Stimulated activated CD8-positive, alpha-beta memory T cell treated with anti-CD3 and anti-CD28 coated beads, Interleukin-2, amount 100 ng/mL, for 1 hour (primary cell): ENCODE results near the gene PID1.

Experiments used
- DNase-seq, 2 donors: peaks; one replicate each; pipeline ENCODE4 v3.0.0-alpha.2; 2020; ENCODE audit warnings: low read depth in 2 of 2

Gene PID1

DNA sequence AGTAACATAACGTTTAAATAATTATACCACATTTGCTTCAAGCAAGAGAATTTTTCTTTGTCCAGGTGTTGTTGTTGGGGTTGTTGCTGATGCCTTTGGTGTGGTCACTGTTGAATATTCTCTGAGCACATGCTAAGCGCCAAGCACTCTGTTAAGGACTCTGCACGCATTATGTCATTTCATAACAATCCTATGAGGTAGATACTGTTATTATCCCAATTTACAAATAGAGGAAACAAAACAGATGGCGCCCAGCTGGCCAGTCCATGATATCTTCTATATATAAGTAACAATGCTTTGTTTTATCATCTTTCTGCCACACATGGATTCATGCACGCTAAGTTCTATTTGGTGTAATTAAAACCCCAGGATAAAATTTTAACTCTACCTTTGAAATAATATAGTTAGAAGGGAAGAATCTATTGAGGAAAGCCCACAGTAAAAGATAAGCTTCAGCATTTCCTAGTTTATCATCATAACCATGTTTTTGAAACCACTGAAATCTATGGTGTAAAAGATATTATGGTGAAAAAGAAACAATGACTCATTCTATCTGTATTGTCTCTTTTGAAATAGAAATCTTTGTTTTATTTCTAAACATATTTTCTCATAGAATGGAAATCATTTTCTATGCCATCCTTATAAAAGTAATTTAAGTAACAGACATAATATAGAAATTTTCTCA lies 199.7 kb downstream of the PID1 start:
- DNase-seq = no peak

DNA sequence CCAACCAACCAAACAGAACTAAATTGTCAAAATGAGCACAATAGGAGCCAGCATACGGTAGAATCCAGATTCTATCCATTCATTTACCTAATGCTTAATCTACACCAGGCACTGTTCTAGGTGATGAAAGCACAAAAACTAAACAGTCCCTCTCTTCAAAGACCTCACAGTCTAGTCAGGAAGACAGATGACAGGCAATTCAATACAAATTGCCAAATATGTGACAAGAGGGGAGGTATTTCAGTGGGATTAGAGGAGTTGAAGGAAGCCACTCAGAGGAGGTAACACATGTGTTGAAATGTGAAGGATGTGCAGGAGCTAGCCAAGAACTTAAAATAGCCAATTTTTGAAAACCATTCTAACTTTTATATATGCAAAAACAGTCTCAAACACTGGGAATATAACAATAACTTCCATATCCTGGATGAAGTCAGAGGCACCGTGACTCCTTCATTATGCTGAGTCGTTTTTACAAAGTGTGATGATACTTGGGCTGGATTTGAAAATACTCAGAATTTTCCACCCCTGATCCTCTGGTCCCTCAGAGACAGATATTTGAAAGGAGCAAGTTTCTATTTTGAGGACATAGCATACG lies 204.9 kb downstream of the PID1 start:
- no peak for DNase-seq

DNA sequence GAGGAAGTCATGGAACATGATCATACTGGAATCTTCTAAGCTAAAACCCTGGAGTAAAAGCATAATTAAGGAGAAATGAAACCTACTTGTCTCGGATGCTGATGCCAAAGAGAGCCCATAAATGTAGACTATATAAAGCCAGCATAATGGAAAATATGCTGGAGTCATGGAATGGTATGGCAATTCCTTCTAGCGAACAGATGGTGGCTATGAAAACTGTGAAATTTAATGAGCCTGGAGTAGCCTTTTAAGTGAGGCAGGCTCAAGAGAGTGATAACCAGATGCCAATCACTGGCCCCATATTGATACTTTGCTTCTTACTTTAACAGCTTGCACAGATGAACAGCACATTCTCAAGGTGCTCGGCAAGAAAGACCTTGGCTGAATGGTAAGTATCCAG lies 206.3 kb downstream of the PID1 start:
- DNase-seq = no peak

DNA sequence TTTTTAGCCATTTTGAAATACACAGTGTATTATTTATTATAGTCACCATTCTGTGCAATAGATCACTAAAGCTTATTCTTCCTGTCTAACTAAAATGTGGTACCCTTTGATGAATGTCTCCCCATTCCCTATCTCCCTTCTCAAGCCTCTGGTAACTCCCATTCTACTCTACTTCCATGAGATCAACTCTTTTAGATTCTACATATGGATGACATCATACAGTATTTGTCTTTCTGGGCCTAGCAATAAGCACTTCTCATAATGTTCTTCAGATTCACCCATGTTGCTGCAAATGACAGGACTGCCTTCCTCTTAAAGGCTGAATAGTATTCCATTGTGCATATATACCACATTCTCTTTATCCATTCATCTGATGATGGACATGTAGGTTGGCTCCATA lies 210.9 kb downstream of the PID1 start:
- DNase-seq = no peak

DNA sequence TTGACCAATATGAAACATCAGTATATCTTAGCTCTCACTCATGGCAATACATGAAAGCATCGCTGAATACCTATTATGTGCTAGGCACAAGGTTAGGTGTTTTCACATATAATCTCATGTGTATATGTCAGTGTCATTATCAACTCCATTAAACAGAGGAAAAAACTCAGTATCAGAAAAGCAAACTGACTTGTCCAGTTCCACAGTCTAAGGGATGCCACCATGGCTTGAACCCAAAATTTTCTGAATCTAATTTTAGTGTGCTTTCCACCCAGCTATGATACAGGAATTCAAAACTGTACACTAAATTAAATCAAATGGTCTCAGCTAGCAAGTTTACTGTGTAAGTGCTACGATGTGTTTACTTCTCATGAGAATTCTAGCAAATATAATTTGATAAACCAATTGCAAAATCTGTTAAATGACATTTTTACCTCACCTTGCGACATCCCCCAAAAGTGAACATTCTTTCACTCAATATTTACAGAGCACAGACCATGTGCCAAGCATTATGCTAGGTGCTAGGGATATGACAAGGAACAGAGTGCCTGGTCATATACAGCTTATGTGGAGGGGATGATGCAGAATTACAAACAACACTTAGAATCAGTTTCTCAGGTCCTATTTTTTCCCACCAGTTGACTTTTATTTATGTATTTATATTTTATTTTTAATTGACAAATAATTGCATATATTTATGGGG lies 211.6 kb downstream of the PID1 start:
- no peak for DNase-seq

DNA sequence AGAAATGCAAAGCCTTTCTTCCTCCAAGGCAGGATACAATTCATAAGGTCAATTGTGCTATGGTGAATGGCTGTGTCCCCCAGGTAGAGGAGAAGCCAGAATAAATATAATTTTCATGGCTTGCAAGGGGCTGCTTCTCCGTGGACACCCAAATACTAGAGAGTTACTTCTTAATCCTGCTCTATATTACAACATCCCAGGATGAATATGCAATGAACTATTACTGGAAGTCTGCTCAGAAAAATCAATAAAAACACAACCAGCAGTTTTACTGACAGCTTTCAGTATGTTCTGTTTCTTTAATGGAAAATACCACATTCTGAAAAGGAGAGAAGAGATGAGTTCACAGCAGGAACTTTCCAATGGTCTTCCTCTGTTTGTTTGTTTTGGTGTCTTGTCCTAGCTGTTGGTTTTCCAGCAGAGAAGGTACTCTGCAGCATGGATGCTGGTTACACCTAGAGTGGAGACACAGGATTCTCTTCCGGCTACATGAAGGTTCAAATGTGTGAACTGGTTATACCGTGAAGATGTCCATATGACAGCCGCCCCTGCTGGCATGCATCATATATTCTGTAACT lies 213.0 kb downstream of the PID1 start:
- no peak for DNase-seq

DNA sequence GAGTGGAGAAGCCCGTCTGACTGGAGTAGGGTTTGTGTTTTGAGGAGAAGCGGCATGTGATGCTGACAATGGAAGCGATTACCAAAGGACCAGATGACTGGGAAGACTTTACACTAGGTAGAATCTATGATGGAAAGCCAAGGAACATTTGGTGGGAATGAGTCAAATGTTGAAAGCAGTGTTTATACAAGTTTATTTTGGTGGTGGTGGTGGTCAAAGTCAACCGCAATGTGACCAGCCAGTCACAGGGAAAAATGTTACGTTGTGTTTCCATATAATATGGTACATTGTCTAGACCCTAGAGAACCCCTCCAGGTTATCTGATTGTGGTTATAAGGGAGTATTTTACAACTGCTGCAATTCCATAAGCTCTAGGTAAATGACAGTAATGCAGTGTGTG lies 216.8 kb downstream of the PID1 start:
- no peak for DNase-seq

DNA sequence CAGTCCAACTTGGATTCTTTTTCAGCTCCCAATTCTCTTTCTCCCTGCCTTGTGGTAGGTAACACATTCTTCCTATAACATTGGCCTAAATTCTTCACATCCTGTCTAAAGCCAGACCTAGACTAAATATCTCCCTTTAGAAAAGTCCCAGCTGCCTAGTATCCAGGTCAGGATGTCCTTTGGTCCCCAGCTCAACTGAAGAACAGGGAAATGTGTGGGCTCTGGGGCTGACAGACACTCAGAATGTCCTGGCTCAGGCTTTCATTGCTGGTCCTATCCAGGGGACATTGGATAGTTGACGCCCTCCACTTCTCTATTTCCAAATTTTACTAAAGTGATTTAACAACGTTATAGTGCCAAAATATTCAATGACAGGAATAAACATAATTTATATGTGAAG lies 219.3 kb downstream of the PID1 start:
- no peak for DNase-seq

DNA sequence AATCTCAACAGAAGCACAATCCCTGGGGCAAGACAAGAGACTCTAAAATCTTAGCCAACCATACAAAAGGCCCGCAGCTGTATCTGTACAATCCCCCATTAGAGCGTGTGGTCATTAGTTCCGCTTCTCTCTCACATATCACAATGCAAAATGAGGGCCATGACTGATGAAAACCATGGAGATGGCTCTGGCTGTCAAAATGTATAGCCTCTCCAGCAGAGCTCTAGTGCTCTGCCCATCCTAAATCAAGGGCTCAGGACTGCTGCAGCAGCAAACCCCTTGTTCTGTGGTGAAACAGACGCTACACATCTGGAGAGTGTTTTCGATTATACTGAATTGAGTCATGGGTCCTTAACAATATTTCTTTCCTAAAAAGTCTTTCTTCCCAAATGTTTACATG lies 221.0 kb downstream of the PID1 start:
- DNase-seq = no peak

DNA sequence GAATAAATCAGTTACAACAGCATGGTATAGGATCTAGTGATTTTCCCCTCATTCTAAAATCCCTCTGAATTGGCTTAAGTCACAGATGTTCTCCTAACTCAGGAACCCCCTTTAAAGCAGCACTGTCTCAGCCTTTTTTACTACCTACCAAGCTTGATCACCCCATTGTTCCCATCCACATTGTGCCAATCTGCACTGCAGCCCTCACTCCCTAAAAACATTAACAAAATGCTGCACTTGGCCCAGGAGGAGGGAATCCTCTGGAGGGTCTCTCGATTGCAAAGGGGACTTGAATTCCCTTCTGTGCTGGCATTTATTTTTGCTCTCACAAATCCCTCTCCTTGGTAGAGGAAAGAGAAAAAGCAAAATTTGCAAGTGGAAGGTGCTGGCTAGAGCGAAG lies 223.0 kb downstream of the PID1 start:
- no peak for DNase-seq

DNA sequence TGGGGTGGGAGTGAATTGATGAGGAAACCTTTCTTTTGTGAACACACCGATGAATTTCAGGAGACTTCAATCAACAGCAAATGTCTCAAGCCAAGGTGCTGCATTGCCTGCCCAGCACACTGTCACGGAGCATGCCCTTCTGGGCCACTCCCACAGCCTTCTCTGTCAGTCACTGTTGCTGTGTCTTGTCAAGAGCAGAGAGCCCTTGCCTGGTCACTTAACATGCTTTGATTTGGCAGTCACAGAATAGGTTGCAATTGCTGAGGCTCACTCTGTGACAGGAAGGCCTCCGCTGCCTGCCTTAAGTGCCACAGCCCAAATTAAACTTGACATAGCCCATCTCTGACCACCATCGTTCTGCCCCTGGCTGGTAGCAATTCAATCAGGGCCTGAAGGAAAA lies 225.4 kb downstream of the PID1 start:
- DNase-seq = no peak

DNA sequence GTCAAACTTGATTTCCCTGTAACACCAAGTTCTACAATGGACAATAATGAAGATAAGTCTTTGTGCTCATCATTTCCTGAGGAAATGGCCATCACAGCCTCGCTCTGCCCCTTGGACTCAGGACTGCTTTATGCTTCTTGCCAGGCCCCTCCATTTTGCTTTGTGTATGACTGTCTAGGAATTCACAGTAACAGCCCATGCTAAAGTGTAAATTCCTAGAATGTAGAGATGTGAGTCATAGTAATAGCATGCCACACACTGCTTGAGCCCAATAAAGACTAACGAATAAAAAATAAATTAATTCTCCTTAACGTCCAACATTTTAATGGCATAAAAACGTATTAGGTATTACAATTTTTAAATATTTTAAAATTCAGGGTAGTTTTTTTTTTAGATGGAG lies 226.5 kb downstream of the PID1 start:
- DNase-seq = no peak

DNA sequence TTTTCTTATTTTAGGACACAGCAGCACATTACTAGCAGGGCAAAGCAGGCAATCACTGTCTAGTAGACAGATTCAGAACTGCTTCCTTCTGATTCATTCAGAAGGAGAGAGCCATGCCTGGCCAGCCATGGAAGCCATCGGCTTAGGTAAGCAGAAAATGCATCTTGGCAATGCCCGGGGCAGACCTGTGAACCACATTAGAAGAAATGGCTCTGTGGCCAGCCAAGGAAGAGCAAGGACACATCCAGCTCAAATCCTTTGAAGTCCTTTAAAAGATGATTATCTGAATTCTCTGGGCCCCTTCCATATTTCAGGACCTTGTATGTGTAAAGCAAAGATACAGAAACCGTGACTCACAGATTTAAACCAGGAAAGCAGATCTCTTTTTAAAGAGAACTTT lies 227.4 kb downstream of the PID1 start:
- DNase-seq = no peak

DNA sequence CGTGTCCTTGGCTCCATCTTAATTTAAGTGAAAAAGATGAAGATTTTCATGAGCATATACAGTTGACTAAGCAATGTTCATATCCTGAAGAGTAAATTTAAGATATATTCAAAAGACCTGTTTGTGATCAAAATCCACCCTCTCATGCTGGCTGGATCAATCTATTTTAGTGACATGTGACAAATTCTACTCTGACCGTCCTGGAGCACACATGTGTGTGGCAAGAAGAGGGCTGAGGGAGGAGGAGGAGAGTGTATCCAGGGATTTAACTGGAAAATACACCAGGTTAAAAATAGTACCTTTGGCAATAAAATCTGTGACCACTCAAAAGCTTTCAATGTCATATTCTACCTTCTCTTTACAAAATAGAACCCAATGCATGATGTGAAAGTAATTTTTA lies 228.7 kb downstream of the PID1 start:
- no peak for DNase-seq

DNA sequence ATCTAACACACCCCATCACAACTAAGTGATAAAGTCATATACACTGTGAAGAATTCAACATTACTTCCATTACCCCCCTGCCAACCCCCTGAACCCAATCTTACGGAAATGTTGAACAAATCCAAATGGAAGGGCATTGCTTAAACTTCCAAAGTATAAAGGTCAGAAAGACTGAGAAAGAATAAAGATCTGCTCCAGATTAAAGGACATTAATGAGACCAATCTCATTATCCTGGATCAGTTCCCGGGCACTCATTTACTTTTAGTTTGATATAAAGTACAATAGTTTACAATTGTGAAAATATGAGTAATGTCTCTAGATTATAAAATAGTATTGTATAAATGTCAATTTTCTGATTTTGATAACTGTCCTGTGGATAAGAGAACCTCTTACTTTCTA lies 229.4 kb downstream of the PID1 start:
- DNase-seq = no peak

DNA sequence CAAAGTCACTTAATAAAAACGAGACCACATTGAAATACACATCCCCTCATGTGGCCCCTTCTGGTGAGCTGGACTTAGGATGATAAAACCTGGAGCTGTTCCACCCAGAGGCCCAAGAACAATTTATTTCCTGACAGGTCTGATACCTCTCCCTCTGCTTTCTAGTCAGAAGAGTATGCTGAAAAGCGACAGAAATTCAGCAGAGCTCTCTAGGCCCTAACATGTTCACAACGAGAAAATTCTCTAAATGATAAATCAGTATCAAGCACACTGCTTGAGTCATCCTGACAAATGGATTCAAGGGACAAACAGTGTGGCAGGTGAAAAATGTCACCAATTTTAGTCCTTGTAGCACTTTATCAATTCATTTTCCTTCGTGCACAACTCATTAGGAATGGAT lies 233.5 kb downstream of the PID1 start:
- no peak for DNase-seq

DNA sequence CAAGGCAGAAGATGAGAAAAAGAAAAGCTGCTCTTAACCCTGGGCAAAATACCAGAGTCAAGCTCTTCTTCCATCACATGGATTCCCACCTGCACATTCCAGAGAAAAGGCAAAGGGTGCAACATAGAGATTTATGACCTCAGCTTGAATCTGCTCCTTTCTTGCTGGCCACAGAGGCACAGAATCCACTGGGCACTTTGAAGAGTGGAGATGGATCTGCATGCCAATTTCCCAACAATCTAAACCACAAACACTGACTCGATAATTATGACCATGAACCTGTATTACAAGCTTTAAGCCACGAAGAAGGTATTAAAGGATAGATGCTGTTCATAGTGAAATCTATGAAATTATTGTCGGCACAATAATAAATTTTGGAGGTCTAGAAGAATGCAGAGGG lies 237.3 kb downstream of the PID1 start:
- DNase-seq = no peak

DNA sequence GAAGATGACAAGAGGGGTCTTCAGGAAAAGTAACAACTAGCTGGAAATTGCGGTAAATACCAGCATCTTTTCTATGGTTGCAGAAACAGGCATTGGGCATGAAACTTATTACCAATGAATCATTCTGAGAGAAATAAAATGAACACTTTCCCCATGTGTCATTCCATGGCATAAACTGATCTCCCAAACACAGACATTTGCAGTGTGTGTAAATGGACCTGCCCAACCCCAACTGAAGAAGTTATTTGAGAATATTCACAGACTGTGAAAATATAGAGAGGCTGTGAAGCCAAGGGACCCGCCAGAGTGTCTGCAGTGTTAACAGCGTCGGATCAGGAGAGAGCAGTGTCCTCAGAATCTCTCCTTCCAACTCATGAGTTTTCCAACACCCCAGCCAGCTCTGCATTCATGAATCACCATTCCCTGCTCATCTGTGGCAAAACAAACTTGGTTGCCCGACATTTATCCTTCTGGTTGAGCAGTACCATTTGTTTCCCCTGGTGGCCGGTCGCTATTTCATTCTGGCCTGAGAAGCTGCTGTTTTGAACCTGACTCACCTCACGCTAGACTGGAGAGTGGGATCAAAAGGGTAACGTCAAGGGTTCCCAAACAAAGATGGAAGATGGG lies 238.4 kb downstream of the PID1 start:
- DNase-seq = no peak

DNA sequence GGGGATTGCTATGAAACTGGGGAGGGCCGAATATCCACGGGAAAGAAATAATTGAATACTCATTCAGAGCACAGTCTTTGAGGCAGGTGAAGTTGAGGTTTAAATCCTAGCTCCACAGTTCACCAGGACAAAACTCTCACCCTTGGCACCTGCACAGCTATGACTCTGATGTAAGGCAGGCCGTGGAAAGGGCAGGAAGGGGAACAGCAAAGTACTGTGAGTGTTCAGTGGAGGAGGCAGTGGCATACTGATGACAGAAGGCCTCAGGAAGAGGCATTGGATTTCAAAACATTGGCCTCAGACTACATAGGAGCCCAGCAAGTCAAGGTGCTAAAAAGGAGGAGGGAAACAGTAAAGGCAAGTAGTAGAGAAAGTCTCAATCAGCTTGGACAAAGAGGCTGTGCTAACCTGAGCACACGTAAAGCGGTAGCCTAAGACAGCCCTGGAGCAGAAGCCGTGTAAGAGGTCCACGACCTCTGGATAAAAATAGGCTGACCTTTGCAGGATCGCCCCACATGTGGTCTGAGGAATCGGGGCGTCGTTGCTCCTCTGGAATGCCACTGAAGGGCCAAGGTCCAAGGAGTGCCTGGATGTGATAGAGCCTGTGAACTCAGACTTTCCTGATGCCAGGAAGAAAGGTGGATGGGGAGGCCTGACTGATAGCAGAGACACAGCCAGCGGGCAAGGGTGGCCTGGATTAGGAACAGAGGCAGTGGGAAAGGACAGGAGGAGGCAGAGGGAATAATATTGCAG lies 243.6 kb downstream of the PID1 start:
- no peak for DNase-seq

DNA sequence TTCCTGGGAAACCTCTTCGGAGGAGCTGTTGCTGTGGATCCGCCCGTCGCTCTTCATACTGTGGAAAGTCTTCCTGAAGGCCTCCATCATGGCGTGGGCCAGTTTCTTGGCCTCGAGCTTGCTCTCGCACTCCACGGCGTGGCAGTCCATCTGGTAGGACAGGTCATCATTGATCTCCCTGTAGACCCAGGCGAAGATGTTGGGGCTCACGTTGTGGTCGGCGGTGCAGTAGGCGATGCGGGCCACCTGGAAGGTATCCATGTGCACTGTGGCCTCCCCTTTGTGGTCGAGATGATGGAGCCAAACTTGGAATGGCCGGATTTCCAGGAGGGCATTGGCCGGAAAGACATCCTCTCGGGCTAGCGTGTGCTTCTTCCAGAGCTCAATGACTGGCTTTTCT lies 245.4 kb downstream of the PID1 start:
- DNase-seq = no peak

DNA sequence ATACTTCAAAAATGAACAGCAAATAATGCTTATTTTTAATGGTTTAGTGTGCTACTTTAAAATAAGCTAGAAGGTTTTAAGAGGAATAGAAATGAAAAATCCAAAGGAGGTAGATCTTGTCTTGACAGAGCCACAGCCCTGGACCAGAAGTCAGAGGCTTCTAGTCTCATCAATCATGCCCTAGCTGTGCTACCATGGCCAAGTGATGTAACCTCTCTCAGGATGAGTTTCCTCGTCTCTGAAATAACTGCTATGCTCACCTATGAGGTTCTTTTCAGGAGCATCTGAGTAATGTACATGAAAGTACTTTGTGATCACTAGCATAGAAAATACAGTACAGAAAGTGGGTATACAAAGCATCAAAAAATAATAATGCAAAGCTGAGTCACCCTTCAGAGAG lies 248.4 kb downstream of the PID1 start:
- DNase-seq = no peak

DNA sequence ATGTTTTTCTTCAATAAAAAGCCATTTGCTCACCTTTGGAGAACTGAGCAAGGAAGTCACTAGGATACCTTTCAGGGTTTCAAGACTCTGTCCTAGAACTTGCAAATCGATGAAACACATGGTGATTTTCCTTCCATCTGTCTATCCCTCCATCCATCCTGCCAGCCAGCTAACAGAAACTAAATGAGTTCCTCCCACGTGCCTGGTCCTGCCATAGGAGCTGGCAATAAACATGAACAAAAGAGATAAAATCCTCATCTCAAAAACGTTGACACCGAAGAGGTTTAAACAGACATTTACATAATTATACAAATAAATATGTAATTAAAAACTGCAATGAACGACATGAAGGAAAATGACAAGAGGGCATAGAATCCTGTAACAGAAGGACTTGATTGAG lies 249.0 kb downstream of the PID1 start:
- DNase-seq = no peak
